HUES64 (cell line): ENCODE results near the gene TMEM187.

ENCODE experiments used
- H3K27ac ChIP-seq: 2 replicates; pipeline ENCODE4 v1.7.0; 2013; ENCODE audit warnings: low read depth, low read length, inconsistent platforms
- H3K27me3 ChIP-seq: 2 replicates; pipeline ENCODE4 v1.6.1; 2013; ENCODE audit warnings: mild to moderate bottlenecking, low read length; ENCODE audit not compliant: insufficient read depth
- H3K36me3 ChIP-seq: 2 replicates; pipeline ENCODE4 v1.6.1; 2013; ENCODE audit warnings: mild to moderate bottlenecking, low read length; ENCODE audit not compliant: insufficient read depth
- H3K4me1 ChIP-seq: 2 replicates; pipeline ENCODE4 v1.6.1; 2013; ENCODE audit warnings: mild to moderate bottlenecking, low read length, moderate library complexity; ENCODE audit not compliant: insufficient read depth
- H3K4me3 ChIP-seq: 2 replicates; pipeline ENCODE4 v1.5.1; 2013; ENCODE audit warnings: mild to moderate bottlenecking, low read length, moderate library complexity
- H3K9ac ChIP-seq: 2 replicates; pipeline ENCODE4 v1.6.1; 2013; ENCODE audit warnings: mild to moderate bottlenecking, low read depth, low read length
- H3K9me3 ChIP-seq: 2 replicates; pipeline ENCODE4 v1.6.1; 2013; ENCODE audit warnings: low read depth, low read length; ENCODE audit not compliant: insufficient read depth
- WGBS: fragments of 150-250, 120-280 bp; methylation state at CpG from one replicate; pipeline ENCODE4 v1.1.7; 2013; ENCODE audit warnings: missing lambda C conversion rate; 5-methylcytosine and 5-hydroxymethylcytosine counted together

The TMEM187 gene

GRCh38 chrX:154026136-154027021, 53.8 kb downstream of the TMEM187 start:
- Histone ChIP-seq H3K9me3 (no peaks in the 10 kb centered on the region), H3K27ac (no peak overlapping the region), H3K36me3 (peaks cover 28% of the 10 kb centered on the region; the same call in 1 of the 2 replicates), H3K9ac (no peak overlapping the region), H3K4me1 (peaks cover 3% of the 10 kb centered on the region; the same call in 1 of the 2 replicates), H3K27me3 (no peaks in the 10 kb centered on the region), H3K4me3 (no peak overlapping the region)
- 94% methylated on average over 21 of the region's 21 CpGs for WGBS

DNA sequence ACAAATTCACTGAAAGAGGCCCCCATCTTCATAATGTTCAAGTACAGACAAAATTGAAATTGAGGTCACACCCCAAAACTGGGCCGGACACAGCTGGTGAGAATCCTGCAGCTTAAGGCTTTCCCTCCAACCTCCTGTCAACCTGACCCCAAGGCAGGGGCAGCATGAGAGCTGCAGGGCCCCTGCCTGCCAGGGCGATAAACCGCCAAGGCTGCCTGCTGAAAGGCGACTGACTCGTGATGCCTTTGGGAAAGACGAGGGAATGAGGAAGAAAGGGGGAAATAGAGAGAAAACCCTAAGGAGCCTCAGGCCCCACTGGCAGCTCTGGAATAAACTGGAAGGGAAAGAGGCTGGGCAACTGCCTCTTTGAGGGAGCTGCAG, 54.5 kb downstream of the TMEM187 start:
- peaks cover 34% of the 10 kb centered on the region for H3K36me3 ChIP-seq
- no peak overlapping the region for H3K4me3 ChIP-seq
- H3K27ac ChIP-seq, result no peak overlapping the region
- 0 out of 2 replicates have a peak, but pooled peaks cover 3% of the 10 kb centered on the region for H3K4me1 ChIP-seq
- H3K9me3 ChIP-seq, result no peaks in the 10 kb centered on the region
- H3K27me3 ChIP-seq, result no peaks in the 10 kb centered on the region
- 91% methylated on average over 6 of the region's 6 CpGs for WGBS
- no peak overlapping the region for H3K9ac ChIP-seq

DNA sequence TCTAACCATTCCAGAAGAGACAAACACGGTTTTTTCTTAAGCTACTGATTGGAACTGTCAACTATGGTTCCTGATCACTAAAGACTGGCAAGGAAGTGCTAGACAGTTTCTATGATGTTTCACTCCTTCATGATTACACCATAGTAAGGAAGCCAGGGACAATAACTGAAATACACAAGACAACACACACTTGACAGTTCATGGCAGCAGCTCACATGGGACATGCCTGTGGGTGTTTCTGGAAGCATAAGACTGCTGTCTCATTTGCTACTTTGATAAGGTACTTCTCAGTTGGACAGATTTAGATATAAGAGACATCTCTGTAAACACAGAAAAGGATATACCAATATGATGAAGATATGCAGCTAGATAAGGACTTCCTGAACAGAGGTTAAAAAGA, 55.4 kb downstream of the TMEM187 start:
- Histone ChIP-seq H3K4me1 (peaks cover 8% of the 10 kb centered on the region), H3K9me3 (no peaks in the 10 kb centered on the region), H3K27ac (no peak overlapping the region), H3K36me3 (peaks cover 36% of the 10 kb centered on the region), H3K27me3 (no peaks in the 10 kb centered on the region), H3K9ac (no peak overlapping the region), H3K4me3 (no peak overlapping the region)
- WGBS, result 100% methylated on average over 1 of the region's 1 CpG

- no peaks in the 10 kb centered on the region for H3K27me3 ChIP-seq
- H3K9ac ChIP-seq, result no peak overlapping the region
- no peak overlapping the region for H3K4me3 ChIP-seq
- H3K27ac ChIP-seq, result no peak overlapping the region
- H3K4me1 ChIP-seq, result peaks cover 8% of the 10 kb centered on the region
- peaks cover 36% of the 10 kb centered on the region for H3K36me3 ChIP-seq
- no peaks in the 10 kb centered on the region for H3K9me3 ChIP-seq
- WGBS, result 93% methylated on average over 12 of the region's 13 CpGs
These were observed 56.1 kb downstream of the TMEM187 start for GRCh38 chrX:154028502-154029184.

DNA sequence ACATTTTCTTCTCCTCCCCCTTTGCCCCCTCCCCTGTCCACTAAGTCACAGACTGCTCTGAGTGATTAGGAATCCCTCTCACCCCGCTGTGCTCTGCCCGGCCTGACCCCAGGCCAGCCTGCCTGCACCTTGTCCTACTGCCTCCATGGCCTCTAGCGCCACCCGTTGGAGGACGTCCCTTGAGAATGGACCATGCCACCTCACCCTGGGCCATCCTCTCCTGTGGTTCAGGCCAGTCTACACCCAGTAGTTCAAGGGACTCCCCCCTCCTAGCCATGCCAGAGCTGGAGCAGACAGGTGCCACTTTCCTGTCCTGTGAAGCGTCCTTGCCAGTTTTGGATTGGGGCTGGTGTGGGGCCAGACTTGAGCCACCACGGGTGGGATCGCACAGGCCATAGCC, 56.9 kb downstream of the TMEM187 start:
- 93% methylated on average over 7 of the region's 8 CpGs for WGBS
- Histone ChIP-seq H3K27ac (no peak overlapping the region), H3K27me3 (no peaks in the 10 kb centered on the region), H3K36me3 (peaks cover 36% of the 10 kb centered on the region), H3K9ac (no peak overlapping the region), H3K4me3 (no peak overlapping the region), H3K4me1 (peaks cover 8% of the 10 kb centered on the region), H3K9me3 (no peaks in the 10 kb centered on the region)

DNA sequence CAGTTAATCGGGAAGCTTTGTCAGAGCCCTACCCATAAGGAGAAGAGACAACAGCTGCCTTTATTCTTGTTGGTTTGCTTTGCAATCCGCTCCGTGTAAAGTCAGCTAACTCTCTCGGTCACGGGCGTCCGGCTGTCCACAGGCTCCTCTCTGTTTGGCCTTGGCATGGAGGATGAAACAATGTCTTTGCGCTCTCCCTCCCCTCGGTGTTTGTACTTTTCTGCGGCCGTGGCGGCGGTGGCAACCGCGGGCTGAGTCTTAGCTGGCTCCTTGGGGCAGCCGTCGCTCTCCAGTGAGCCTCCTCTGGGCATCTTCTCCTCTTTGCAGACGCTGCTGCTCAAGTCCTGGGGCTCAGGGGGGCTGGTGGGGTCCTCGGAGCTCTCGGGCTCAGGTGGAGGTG, 57.7 kb downstream of the TMEM187 start:
- Histone ChIP-seq H3K4me1 (peaks cover 13% of the 10 kb centered on the region), H3K27ac (no peak overlapping the region), H3K9me3 (no peaks in the 10 kb centered on the region), H3K36me3 (peaks cover 36% of the 10 kb centered on the region), H3K27me3 (no peaks in the 10 kb centered on the region), H3K4me3 (no peak overlapping the region), H3K9ac (no peak overlapping the region)
- 96% methylated on average over 20 of the region's 20 CpGs for WGBS

DNA sequence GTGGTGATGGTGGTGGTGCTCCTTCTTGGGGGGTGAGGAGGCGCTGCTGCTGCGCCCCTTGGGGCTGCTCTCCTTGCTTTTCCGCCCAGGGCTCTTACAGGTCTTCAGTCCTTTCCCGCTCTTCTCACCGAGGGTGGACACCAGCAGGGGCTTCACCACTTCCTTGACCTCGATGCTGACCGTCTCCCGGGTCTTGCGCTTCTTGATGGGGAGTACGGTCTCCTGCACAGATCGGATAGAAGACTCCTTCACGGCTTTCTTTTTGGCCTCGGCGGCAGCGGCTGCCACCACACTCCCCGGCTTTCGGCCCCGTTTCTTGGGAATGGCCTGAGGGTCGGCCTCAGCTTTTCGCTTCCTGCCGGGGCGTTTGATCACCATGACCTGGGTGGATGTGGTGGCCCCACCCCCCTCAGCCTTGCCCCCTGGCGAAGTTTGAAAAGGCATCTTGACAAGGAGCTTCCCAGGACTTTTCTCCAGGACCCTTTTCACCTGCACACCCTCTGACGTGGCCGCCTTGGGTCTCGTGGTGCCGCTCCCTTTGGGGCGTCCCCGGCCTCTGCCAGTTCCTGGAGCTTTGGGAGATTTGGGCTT, 58.3 kb downstream of the TMEM187 start:
- peaks cover 13% of the 10 kb centered on the region for H3K4me1 ChIP-seq
- peaks cover 36% of the 10 kb centered on the region for H3K36me3 ChIP-seq
- no peak overlapping the region for H3K27ac ChIP-seq
- H3K27me3 ChIP-seq, result no peaks in the 10 kb centered on the region
- no peak overlapping the region for H3K4me3 ChIP-seq
- 94% methylated on average over 29 of the region's 29 CpGs for WGBS
- H3K9ac ChIP-seq, result no peak overlapping the region
- H3K9me3 ChIP-seq, result no peaks in the 10 kb centered on the region

DNA sequence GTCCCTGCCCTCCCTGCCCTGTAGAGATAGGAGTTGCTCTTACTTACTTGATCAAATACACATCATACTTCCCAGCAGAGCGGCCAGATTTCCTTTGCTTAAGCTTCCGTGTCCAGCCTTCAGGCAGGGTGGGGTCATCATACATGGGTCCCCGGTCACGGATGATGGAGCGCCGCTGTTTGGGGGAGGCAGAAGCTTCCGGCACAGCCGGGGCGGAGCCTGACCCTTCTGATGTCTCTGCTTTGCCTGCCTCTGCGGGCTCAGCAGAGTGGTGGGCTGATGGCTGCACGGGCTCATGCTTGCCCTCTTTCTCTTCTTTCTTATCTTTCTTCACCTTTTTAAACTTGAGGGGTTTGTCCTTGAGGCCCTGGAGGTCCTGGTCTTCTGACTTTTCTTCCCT, 59.6 kb downstream of the TMEM187 start:
- Histone ChIP-seq H3K9me3 (no peaks in the 10 kb centered on the region), H3K36me3 (peaks cover 36% of the 10 kb centered on the region), H3K4me3 (no peak overlapping the region), H3K27ac (no peak overlapping the region), H3K9ac (no peak overlapping the region), H3K27me3 (no peaks in the 10 kb centered on the region), H3K4me1 (peaks cover 13% of the 10 kb centered on the region)
- 98% methylated on average over 11 of the region's 11 CpGs for WGBS

DNA sequence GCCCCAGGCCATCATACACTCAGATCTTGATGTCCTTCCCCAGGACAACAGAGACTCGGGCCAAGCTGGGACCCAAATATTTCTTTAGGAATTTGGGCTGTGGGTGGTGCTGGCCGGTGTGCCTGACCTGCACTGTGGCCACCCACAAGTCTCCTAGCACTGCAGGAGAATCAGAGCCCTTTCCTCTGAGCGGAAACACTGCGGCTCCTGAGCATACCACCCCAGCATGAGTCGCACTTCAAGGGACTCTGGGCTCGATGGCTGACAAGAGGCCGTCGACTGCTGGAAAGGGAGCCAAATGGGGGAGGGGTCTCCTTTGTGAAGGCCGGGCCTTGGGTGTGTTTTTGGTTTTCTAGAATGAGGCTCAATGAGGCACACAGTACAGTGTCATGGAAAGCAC, 60.1 kb downstream of the TMEM187 start:
- no peaks in the 10 kb centered on the region for H3K27me3 ChIP-seq
- H3K9ac ChIP-seq, result no peak overlapping the region
- 41% methylated on average over 9 of the region's 9 CpGs for WGBS

More for the DNA sequence above, 60.1 kb downstream of the TMEM187 start:
- H3K4me1 ChIP-seq, result peaks cover 13% of the 10 kb centered on the region
- no peak overlapping the region for H3K27ac ChIP-seq
- no peaks in the 10 kb centered on the region for H3K9me3 ChIP-seq
- peaks cover 36% of the 10 kb centered on the region for H3K36me3 ChIP-seq
- H3K4me3 ChIP-seq, result no peak overlapping the region
